Panc1 (cell line): ENCODE measurements around the gene ASTE1. TPM values are rescaled to one million over a fixed set of nuclear protein-coding genes. Genes with fewer than 3 reads are reported as not detected.

Source experiments
- ATAC-seq: fragments of 200-7000 bp; cut with Tn5 transposase; 2 replicates; pipeline ENCODE4 v1.9.1; 2020; ENCODE audit warnings: mild to moderate bottlenecking, moderate library complexity
- BruUV-seq: library from RNA; stranded (reverse); fragments of 400-500 nt; replicated peaks from 2 replicates; lab custom pipeline; 2021; lab: Mats Ljungman, UMichigan
- CTCF ChIA-PET: fragments of 300-600 bp; sonication (Branson Sonifier 250); formaldehyde crosslinking; loops from one replicate; lab custom pipeline; 2022; ENCODE audit warnings: antibody characterized with exemption; lab: Charles Lee
- POLR2A ChIA-PET: fragments of 300-600 bp; sonication (Branson Sonifier 250); formaldehyde crosslinking; loops from one replicate; lab custom pipeline; 2022; ENCODE audit warnings: antibody characterized with exemption; lab: Charles Lee
- DNase-seq: peaks from one replicate; pipeline ENCODE4 v3.0.0-alpha.2; 2010; ENCODE audit warnings: low read depth, low spot score
- H3K27ac ChIP-seq: 2 replicates; pipeline ENCODE4 v1.5.1; 2011; ENCODE audit warnings: mild to moderate bottlenecking, low read length, inconsistent platforms
- H3K27me3 ChIP-seq: fragments of 200-500 bp; sonication (Bioruptor generic); 2 replicates; pipeline ENCODE4 v1.6.0; 2014; ENCODE audit warnings: low read length, inconsistent platforms; ENCODE audit not compliant: control insufficient read depth, insufficient read depth
- H3K36me3 ChIP-seq: fragments of 200-500 bp; sonication (Bioruptor generic); 2 replicates; pipeline ENCODE4 v1.5.1; 2014; ENCODE audit warnings: inconsistent platforms, mild to moderate bottlenecking, low read length, moderate library complexity; ENCODE audit not compliant: control insufficient read depth, insufficient read depth
- H3K4me1 ChIP-seq: 2 replicates; pipeline ENCODE4 v1.5.1; 2011; ENCODE audit warnings: inconsistent platforms, mild to moderate bottlenecking, low read length, moderate library complexity; ENCODE audit not compliant: control insufficient read depth, insufficient read depth
- H3K4me3 ChIP-seq, 2 experiments: 2 replicates each; pipeline ENCODE4 v1.5.1; 2011 to 2012; ENCODE audit warnings: low read depth in 2 of 2, low read length in 2 of 2, mild to moderate bottlenecking in 2 of 2, inconsistent platforms in 1 of 2, moderate library complexity in 1 of 2
- H3K9me3 ChIP-seq: fragments of 200-500 bp; sonication (Bioruptor generic); 2 replicates; pipeline ENCODE4 v1.5.1; 2014; ENCODE audit warnings: low read depth, mild to moderate bottlenecking, inconsistent platforms, low read length, moderate library complexity; ENCODE audit not compliant: control insufficient read depth, insufficient read depth
- CTCF ChIP-seq: fragments of 450-650 bp; IDR thresholded peaks from 2 replicates; pipeline ENCODE4 v1.5.1; 2017; ENCODE audit warnings: mild to moderate bottlenecking
- POLR2AphosphoS5 ChIP-seq: IDR thresholded peaks from 2 replicates; pipeline ENCODE4 v1.6.1; 2012; ENCODE audit warnings: mild to moderate bottlenecking, low read depth, low read length, moderate library complexity
- REST ChIP-seq, 2 experiments: IDR thresholded peaks; 2 replicates each; pipeline ENCODE4 v1.6.1; 2011 to 2012; ENCODE audit warnings: low read depth in 2 of 2, control low read depth in 1 of 2, low read length in 1 of 2, mild to moderate bottlenecking in 1 of 2, moderate library complexity in 1 of 2; ENCODE audit not compliant: insufficient read depth in 1 of 2
- SIN3A ChIP-seq: IDR thresholded peaks from 2 replicates; pipeline ENCODE4 v1.6.1; 2012; ENCODE audit warnings: low read depth, mild to moderate bottlenecking, low read length, moderate library complexity, borderline replicate concordance; ENCODE audit not compliant: insufficient read depth
- TCF7L2 ChIP-seq: IDR thresholded peaks from 2 replicates; pipeline ENCODE4 v1.6.1; 2011; ENCODE audit warnings: mild to moderate bottlenecking, low read depth, low read length, inconsistent platforms
- in situ Hi-C: cut with HindIII; loops from 2 replicates; pipeline ENCODE4 v1.10.0; 2016; ENCODE audit warnings: low sequenced_read_pairs, low pct_unique_long_range_greater_than_20kb
- intact Hi-C: fragments of 100-400 bp; cut with micrococcal nuclease; formaldehyde crosslinking; loops from one replicate; pipeline ENCODE4 v1.10.0; 2022; ENCODE audit not compliant: unreplicated experiment
- total RNA-seq: library from RNA; stranded (reverse); gene quantifications from one replicate; pipeline ENCODE4 v1.2.1, GENCODE V29; 2021; ENCODE audit not compliant: unreplicated experiment

ASTE1 gene
- total RNA-seq, 1 experiment from 2014 or later: 7.4 TPM

- Histone ChIP-seq H3K27ac (no peak overlapping the region), H3K4me1 (no peaks in the 10 kb centered on the region), H3K9me3 (no peaks in the 10 kb centered on the region), H3K4me3 (no peak overlapping the region), H3K36me3 (no peaks in the 10 kb centered on the region), H3K27me3 (no peaks in the 10 kb centered on the region)
- no peak for DNase-seq
- ChIA-PET POLR2A (no interaction called here), CTCF (no interaction called here)
- intact Hi-C loops: loop anchor here (10.0 kb wide), 2 partner anchors 328 to 448 kb away; no protein-coding TSS in a partner anchor
- TF ChIP-seq TCF7L2: no peak
- TF ChIP-seq SIN3A: no peak
- no peak for TF ChIP-seq CTCF
- no peak for TF ChIP-seq REST (IDR thresholded peaks at IDR 0.05; ENCODE audit: insufficient read depth in 1 of 2, low read depth in 2 of 2, low read length in 1 of 2)
- no peak for TF ChIP-seq POLR2AphosphoS5
- no peak for ATAC-seq
- in situ Hi-C loops: no loop called here
- BruUV-seq: no TSS peak
Measured at GRCh38 chr3:131036986-131037385, 10.4 kb upstream of the ASTE1 start.

- Histone ChIP-seq H3K9me3 (no peaks in the 10 kb centered on the region), H3K4me1 (no peaks in the 10 kb centered on the region), H3K36me3 (no peaks in the 10 kb centered on the region), H3K27me3 (no peaks in the 10 kb centered on the region), H3K27ac (no peak overlapping the region), H3K4me3 (no peak overlapping the region)
- POLR2A ChIA-PET: interaction anchor here (0.6 kb wide), 1 partner anchor 31 kb away, joined by 3 read pairs; no protein-coding TSS in a partner anchor
- in situ Hi-C loops (no loop called here), intact Hi-C loops (loop anchor here (10.0 kb wide), 2 partner anchors 328 to 448 kb away; no protein-coding TSS in a partner anchor)
- no peak for ATAC-seq
- no TSS peak for BruUV-seq
- CTCF ChIA-PET: no interaction called here
- DNase-seq: no peak
- no peak for TF ChIP-seq CTCF
- no peak for TF ChIP-seq POLR2AphosphoS5
- no peak for TF ChIP-seq REST (IDR thresholded peaks at IDR 0.05; ENCODE audit: insufficient read depth in 1 of 2, low read depth in 2 of 2, low read length in 1 of 2)
- no peak for TF ChIP-seq SIN3A
- no peak for TF ChIP-seq TCF7L2
Measured at GRCh38 chr3:131036200-131036816, 9.7 kb upstream of the ASTE1 start.
